GM19240 (cell line): ENCODE measurements around the gene SYTL1.
A peak's percentile ranks its signal among the peaks of the same experiment; 100 is the strongest.

ENCODE experiments used
- DNase-seq: peaks from one replicate; pipeline ENCODE4 v3.0.0; 2011; ENCODE audit warnings: low spot score; ENCODE audit not compliant: insufficient read length

SYTL1 gene

DNA sequence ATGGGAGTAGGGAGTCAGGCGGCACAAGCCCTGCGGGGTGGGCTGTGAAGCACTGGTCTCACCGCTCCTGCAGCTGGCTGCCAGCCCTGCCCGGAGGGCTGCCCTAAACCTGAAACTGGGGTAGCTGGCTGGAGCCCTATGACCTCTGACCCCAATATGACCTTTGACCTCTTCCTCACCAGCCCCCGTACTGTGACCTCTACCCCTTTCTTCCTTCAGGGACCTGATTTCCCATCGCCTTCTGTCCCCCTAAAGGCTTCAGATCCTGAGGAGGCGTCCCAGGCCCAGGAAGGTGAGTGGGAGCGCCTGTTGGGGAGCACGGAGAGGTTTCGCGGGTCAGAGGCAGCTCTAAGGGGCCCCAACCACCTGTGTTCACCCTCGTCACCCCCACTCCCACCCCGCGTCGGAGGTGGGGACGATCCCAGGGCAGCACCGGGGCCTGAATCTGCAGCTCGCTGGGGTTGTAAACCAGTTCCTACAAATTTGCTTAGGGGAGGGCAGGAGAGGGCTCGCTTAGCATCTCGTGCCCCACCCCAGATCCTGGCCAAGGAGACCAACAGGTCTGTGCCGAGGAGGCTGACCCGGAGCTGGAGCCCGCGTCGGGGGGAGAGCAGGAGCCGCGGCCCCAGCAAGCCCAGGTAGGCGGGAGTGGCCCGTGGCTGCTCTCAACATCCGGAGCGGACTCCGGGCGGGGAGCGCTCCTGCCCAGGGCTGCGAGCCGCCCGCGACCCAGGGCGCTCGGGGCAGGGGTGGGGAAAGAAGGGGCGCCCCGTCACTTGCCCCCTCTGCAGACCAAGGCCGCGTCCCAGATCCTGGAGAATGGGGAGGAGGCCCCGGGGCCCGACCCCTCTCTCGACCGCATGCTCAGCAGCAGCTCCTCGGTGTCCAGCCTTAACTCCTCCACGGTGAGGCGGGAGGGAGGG is 7.3 kb downstream of the SYTL1 start:
- DNase-seq, result no peak

DNA sequence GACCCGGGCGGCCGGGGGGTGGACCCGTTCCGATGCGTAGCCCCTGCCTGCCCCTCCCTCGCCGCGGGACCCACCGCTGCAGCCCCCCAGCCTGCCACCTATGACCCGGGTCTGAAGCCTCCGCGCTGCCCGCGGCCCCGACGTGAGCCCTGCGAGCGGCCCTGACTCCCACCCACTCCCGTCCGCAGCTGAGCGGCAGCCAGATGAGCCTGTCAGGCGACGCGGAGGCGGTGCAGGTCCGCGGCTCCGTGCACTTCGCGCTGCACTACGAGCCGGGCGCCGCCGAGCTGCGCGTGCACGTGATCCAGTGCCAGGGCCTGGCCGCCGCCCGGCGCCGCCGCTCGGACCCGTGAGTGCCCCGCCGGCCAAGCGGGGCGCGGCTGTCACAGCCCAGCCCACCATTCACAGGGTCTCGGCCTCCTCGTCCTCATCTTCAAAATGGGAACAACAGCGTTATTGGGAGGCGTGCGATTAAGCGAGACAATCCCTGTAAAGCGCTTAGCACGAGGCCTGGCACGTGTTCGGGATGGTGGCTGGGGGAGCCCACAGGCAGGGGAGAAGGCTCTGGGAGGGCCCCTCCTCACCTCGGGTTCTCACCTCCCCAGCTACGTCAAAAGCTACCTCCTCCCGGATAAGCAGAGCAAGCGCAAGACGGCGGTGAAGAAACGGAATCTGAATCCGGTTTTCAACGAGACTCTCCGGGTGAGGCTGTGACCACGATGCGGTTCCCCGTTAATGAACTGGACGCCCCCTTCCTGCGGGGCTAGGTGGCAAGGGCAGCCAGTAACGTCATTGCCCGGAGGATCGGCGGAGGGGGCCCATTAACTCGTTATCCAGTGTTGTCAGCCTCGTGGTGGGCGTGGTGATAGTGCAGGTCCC is 8.2 kb downstream of the SYTL1 start:
- DNase-seq, result no peak

DNA sequence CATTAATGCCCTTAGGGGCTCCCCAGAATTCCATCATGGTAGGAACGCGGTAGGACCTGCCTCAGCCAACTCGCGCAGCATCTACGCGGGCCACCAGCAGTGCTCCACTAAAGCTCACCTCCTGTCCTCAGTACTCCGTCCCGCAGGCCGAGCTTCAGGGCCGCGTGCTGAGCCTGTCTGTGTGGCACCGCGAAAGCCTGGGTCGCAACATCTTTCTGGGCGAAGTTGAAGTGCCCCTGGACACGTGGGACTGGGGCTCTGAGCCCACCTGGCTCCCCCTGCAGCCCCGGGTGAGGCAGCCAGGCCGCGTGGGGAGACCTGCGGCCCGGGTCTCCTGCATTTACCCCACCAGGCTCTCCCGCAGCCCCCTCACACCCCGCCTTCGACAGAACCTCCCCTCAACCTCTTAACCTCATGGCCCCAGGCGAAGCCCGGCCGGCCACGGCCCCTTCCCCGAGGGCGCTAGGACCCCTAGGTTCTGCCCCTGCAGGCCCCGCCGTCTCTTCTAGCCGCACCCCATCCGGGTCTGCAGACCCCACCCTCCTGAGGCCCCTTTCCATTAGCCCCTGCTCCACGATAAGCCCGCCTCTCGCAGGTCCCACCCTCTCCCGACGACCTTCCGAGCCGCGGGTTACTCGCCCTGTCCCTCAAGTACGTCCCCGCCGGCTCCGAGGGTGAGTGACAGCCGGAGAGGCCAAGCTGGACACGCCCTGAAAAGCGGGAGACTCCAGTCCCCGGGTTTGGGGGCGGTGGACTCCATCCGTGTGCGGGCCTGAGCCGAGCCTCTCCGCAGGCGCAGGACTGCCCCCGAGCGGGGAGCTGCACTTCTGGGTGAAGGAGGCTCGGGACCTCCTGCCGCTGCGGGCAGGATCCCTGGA is 9.1 kb downstream of the SYTL1 start:
- DNase-seq, result no peak

DNA sequence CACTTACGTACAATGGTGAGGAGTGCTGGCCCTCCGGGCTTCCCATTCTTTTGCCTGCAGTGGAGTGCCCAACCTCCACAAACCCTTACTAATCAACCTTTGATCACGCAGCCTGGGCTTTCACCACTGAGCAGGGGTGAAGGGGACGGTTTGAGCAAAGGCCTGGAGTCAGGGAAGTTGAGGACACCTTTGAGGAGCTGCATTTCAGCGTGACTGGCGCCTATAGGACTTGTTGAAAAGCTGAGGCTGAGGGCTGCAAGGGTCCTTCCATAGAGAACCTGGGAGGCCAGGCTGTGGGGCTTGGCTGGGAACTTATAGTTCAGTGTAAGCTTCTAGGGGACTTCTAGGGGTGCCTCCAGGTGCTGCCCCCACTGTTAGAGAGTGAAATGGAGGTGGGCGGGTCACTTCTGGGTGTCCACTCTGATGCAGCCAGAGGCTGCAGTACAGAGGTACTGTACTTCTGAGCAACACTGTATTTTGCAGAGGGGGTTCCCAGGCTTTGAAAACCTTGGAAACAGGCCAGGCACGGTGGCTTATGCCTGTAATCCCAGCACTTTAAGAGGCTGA is 9.8 kb downstream of the SYTL1 start:
- DNase-seq, result no peak

DNA sequence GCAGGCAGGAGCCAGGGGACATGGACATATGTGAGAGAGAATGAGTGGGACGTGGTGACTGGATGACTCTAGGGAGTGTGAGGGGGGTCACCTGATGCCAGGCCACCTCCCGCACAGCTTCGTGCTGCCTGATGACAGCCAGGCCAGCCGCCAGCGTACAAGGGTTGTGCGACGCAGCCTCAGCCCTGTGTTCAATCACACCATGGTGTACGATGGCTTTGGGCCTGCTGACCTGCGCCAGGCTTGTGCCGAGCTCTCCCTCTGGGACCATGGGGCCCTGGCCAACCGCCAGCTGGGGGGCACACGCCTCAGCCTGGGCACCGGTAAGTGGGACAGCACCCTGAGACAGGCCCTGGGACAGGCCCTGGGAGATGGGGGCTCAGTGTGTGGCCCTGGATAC is 11.3 kb downstream of the SYTL1 start:
- no peak for DNase-seq

DNA sequence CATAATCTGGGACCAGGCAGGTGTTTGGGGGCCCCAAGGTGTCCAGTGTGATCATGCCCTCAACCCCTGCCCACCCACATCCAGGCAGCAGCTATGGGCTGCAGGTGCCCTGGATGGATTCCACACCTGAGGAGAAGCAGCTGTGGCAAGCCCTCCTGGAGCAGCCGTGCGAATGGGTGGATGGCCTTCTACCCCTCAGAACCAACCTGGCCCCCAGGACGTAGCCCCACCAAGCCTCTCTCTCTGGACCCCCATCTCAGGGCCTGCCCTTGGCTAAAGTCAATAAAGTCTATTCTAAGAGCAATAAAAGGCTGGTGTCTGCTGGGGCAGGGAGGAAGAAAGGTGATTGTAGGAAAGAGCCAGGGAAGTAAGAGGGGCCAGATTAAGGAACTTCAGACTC is 11.8 kb downstream of the SYTL1 start:
- no peak for DNase-seq

DNA sequence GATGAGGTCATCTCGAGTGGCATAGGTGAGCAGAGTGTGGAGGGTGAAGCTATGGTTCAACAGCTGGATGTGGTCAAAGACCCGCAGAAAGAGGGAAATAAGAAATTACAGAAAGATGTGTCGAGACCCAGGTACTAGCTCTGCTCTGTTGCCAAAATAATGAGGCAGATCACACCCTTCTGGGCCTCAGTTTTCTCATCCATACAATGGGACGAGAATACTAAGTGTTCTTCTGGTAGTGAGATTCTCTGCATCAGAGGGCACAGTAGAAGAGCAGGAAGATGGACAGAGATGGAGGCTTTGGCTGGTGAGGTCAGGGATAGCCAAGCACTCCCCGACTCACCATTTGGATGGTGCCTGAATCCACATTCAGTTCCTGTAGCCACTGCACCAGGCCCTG is 13.9 kb downstream of the SYTL1 start:
- no peak for DNase-seq

DNA sequence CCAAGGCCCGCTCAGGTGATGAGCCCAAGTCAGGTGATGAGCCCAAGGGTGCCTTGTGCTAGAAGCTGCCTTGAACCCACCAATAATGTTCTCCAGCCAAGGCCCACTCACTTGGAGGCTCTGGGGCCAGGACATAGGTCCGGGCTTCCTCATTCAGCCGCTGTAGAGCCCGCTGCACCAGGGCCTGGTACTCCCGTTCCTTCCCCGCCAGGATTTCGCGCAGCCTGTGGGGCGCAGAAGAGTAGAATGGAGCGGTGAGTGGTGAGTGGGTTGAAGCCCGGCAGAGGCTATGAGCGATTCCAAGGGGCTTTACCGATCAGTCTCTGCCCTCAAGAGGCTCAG is 14.4 kb downstream of the SYTL1 start:
- DNase-seq, result no peak

DNA sequence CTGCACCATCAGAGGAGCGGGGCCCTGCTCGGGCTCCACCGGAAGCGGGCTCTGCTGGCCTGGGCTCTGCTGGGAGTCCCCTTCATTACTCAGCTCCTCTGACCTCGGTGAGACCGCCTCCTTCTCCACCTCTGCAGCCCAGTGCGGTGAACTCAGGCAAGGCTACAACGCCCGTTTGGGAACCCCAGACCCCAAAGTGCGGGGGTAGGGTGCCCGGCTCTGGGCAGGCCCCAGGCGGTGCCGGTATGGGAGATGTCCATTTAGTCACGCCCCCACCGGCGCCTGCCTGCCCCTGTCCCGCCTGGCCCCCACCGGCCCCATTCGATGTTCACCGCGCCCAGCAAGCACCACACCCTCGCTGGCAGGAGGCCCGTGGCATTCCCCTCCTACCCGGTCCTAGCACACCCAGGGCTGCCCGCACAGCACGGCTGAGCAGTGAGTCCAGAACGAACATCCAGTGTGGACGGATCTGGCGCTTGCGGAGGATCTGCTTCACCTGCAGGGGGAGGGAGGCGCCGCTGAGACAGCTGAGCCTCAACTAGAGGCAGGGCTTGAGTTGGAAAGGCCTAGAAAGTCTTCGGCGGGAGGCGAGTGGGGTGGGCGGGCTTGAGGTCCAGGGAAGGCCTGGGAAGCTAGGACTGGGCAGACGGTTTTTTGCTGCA is 14.9 kb downstream of the SYTL1 start:
- no peak for DNase-seq

DNA sequence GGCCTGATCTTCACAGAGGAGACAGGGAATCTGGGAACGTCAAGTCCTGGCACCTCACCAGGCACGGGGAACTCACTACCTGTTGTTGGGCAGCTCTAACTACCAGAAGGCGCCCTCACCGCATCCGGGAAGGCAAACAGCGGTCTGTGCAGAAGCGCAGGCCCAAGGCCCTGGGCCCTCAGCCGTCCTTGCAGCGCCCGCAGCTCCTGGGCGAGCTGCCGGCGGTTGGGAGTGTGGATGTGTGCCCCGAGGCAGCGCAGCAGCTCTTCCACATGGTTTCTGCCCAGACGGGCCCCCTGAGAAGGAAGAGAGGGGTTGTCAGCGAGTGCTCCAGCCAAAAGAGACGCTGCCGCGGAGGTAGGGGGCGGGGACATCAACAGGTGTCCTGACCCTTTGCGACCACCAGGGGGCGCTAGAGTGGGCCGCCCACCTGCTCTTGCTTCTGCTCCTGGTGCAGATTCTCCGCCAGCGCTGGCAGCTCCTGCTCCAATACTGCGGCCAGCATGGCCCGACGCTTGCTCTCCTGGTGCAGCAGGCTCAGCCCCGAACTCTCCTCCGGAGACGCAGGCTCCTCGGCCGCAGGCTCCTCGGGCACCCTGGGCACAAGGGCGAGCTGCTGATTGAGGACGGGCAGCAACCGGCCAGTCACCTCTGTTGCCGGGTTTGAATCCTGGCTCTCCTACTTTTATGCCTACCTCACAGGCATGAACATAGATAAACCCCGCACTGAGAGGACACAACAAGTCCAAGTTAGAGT is 15.6 kb downstream of the SYTL1 start:
- DNase-seq, result peak; percentile 97

DNA sequence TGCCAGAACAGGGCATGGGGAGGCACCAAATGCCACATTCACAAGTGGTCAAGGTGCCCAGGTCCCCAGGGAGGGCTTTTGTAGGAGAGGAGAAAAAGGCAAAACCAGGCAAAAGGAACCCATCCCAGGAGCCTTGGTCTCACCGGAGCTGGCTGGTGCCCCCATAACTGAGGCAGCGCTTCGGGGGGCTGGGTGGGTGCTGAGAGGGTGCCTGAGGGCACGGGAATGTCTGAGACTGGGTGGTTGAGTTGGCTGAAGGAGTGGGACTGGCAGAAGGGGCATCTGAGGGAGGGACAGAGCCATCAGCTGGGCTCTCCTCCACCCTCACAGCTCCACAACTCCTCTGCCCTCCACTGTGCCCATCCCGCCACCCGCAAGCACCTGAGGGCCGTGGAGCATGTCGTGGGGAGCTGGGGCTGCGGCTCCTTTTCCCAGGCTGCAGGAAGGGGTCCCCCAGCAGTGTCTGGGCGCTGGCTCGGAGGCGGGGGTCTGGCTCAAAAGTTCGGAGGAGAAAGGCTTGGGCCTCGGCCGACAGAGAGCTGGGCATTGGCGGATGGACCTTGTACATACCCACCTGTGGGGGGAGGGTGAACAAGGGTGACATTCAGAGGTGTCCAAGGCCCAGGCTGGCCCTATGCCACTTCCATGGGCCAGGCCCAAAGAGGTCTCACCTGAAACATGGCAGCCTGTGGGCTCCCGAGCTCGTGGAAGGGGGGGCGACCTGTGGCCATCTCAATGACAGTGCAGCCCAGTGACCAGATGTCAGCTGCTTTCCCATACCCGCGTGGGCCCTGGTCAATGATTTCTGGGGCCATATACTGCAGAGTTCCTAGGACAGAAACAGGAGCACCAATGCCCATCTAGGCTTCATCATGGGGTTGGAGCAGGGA is 16.5 kb downstream of the SYTL1 start:
- no peak for DNase-seq

DNA sequence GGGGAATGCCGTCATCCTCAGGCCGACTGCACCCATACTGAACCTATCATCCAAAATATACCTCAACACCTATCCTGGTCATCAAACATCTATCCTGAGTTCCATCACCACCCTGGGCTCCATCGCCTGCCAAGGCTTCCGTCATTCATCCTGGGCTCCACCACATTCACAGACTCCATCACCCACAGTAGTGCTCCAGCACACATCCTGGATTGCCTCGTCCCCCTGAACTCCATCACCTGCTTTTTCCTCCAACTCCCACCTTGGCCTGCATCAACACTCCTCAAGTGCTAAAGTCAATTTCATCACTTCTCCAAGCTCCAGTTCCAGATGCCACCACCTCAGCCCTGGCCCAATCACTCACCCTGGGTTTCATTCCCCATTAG is 17.1 kb downstream of the SYTL1 start:
- DNase-seq, result no peak

DNA sequence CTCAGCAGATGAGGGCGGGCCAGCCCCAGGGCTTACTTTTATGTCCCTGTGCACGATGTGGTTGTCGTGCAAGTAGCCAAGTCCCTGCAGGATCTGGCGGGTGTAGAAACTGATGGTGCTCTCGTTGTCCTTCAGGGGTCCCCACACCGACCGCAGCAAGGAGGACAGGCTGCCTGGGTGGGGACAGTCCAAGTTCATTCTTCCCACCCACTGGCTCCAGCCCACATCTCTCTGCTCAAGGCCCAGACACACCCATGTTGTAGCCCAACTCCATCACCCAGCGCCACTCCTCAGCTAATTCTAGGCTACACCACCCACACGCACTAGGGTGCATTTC is 18.0 kb downstream of the SYTL1 start:
- no peak for DNase-seq

DNA sequence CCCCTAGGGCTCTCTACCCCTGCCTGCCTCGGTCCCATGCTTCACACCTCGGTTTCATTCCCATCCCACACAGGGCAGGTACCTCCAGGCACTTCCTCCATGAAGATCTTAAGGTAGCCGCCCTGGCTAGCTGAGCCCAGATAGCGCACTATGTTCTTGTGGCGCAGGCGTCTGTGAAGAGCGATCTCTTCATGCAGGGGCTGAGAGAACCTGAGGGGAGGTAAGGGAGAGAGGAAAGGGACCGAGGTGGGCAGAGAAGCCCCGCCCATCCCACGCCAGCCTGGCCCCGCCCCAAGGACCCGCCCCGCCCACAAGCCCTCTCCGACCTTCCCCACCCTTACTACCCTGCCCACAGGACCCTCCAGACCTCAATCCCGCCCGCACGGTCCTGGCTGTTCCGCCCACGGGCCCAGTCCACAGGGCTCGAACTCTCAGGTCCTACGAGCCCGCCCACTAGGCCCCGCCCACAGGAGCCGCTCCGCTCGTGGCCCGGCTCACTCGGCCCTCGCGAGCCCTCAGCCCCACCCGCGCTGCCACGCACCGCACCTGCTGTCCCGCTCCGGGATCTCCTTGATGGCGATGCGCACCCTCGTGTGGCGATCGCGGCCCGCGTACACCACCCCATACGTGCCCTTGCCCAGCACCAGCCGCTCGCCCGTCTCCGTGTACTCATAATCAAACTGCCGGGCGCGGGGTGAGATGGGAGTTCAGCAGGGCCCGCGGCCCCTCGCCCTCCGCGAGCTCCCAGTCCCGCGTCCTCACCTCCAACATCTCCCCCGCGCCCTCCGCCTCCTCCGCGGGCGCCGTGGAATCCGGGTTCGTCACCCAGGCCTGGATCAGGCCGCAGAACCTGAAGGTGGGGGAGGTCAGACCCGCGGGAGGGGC is 18.6 kb downstream of the SYTL1 start:
- no peak for DNase-seq

DNA sequence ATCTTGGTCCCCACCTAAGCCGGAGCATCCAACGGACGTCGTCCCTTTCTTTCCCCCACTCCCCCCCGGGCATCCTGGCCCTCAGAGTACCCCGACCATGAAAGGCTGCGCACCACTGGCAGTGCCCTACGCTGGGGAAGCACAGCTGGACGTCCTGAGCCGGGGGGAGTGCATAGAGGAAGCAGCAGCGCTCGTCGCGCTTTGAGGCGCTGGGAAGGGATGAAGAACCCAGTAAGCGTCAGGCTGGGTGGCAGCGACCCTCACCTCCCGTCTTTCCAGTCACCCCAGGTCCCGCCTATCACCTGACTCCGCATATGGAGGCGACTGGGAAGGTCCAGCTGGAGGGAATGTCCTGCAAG is 19.2 kb downstream of the SYTL1 start:
- no peak for DNase-seq

DNA sequence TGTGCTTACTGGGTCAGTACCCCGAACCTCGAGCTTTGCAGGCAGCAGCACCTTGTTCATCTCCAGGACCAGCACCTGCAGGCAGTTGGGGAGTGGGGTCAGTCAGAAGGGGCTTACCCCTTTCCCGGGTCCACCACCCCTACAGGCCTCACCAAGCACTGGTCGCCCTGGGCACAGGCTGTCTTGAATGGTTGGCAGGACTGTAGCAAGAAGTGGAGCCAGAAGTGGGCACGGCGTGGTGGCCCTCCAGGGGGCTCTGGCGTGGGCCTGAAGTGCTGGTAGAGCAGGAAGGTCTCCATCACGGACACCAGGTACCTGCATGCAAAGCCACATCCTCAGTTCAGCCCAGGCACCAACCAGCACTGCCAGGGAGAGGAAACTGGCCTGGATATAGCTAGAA is 19.7 kb downstream of the SYTL1 start:
- DNase-seq, result no peak

DNA sequence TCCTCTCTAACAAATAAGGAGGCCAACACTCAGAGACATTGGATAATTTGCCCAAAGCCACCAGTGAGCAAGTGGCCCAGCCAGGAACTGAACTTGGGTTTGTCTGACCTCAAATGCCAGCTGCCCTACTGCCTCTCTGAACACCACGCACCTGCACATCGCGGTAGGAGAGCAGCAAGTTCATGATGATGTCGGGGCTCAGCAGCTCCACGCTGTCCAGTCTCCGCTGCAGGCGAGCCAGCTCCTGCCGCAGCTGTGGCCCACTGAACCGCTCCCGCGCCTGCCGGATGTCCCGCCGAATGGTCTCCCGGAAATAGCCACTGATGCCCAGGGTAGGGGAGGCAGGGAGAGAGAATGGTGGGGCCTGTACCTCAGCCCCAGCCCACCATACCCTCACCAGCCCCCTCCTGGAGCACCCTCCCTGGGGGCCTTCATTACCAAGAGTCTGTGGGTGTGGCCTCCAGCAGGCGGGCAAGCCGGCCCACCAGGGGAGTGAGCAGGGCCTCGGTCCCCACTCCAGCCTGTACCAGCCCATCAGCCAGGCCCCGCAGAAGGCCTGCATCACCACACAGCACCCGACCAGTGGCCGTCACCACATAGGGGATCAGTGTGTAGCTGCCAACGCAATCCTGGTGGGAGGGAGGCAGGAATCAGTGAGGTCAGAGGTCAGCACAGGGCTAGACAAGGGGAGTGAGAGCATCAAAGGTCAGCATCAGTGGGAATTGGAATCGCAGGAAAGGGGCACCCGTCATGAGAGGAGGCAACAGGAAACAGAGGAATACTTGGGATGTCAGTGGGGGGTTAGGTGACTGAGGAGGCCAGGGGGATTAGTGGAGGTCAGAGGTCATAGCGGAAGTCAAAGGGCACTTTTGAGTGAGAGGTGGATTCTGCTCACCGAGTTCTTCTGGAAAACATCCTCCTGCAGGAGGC is 22.2 kb downstream of the SYTL1 start:
- DNase-seq, result no peak
